ENCODE measurements around the gene UNC5A.

DNA sequence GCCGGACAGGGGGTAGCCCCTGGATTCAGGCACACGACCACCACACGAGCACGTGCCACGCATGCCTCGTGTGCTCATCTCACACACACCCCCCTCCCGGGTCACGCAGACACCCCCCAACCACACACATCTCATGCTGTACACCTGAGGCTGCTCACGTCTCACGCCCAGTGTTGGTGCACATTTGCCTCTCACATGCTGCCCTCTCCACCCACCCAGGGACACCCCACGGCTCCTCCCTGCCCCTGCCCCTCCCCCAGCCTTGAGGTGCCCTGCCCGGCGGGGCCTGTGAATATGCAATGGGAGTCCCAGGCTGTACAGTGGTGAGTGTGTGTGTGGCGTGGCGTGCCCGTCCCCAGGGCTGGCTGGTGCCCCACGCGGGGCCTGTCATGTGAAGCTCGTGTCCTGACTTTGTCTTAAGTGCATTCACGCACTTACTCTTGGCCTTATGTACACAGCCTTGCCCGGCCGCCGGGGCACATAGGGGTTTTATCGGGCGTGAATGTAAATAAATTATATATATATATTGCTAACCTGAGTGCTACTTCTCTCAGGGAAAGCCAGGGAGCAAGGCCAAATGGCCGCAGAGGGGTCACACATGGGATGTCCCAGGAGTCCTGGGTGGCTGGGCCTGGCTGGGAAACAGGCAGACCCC, 70.1 kb downstream of the UNC5A start:
- TF ChIP-seq, protein P1, sequence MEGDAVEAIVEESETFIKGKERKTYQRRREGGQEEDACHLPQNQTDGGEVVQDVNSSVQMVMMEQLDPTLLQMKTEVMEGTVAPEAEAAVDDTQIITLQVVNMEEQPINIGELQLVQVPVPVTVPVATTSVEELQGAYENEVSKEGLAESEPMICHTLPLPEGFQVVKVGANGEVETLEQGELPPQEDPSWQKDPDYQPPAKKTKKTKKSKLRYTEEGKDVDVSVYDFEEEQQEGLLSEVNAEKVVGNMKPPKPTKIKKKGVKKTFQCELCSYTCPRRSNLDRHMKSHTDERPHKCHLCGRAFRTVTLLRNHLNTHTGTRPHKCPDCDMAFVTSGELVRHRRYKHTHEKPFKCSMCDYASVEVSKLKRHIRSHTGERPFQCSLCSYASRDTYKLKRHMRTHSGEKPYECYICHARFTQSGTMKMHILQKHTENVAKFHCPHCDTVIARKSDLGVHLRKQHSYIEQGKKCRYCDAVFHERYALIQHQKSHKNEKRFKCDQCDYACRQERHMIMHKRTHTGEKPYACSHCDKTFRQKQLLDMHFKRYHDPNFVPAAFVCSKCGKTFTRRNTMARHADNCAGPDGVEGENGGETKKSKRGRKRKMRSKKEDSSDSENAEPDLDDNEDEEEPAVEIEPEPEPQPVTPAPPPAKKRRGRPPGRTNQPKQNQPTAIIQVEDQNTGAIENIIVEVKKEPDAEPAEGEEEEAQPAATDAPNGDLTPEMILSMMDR (IDR thresholded peaks at IDR 0.05) = no peak
- no peak for TF ChIP-seq POLR2A (IDR thresholded peaks at IDR 0.05)
